HG03280 (cell line): ENCODE measurements around the gene CEP128.

Source experiments
- ATAC-seq: cut with Tn5 transposase; IDR thresholded peaks from one replicate; pipeline ENCODE4 v1.9.1; 2021; ENCODE audit warnings: mild to moderate bottlenecking, moderate library complexity; ENCODE audit not compliant: unreplicated experiment

The CEP128 gene

DNA sequence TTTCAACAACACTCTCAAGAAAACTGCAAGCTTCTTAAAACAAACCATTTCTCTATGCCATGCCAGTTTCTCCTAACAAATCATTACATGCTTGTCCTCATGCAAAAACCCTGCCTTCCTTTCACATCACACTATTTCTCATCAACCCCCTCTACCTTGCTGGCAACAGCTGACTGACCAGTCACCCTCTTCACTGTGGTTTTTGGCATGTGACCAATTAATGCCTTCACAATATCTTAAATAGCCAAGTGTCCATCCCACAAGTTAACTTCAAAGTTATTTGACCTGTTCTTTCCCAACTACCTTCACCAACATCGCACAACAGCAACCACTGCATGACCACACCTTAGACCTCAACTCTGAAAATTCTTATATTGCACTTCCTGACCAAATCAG, 159.6 kb downstream of the CEP128 start:
- no peak for ATAC-seq

DNA sequence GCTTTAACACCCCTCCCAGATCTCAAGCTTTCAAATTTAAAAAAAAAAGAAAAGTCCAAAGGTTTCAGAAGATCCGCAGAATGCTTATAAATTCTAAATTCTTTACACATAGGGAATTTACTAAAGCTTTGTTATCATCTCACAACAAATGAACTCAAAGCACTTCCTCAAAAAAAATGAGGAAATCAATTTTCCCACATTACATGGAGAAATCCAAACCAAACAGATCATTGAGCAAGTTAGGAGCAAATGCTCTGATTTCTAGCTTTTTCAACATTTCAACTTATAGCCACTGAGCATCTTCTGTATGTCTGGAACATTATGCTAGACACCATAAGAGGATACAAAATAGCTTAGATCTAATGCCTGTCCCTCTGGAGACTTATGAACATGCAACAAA, 161.0 kb downstream of the CEP128 start:
- ATAC-seq = no peak

DNA sequence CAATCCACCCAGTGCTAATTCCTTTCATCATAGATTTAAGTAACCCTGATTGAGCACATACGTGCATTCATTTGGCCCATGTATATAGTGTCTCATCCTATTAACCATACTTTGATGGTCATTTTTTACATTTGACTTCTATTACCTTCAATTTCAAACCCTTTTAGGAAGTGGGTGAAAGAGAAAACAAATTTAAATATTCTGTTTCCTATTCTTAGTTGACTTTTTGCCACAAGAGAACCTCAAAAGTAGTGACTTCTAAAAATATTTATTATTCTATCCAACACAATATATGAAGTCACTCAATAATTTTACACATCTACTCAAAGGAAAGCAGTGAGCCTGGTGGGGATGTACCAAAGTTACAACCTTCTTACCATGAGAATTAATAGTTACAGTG, 164.9 kb downstream of the CEP128 start:
- ATAC-seq = no peak

DNA sequence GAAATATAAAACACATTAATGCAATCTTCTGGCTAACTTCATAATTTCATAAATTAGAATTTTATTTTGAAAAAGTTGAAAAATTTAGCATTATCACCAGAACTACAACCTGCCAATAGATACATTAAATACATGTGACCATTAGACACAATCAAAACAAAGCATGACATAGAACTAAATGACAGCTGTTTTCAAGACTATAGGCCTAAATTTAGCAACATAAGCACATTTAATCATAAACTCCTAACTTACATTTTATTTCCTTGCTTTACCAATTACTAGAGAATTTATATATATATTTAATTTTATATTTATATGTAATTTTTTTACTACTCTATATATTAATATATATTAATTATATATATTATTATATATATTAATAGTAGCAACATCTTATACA, 165.4 kb downstream of the CEP128 start:
- ATAC-seq = no peak

DNA sequence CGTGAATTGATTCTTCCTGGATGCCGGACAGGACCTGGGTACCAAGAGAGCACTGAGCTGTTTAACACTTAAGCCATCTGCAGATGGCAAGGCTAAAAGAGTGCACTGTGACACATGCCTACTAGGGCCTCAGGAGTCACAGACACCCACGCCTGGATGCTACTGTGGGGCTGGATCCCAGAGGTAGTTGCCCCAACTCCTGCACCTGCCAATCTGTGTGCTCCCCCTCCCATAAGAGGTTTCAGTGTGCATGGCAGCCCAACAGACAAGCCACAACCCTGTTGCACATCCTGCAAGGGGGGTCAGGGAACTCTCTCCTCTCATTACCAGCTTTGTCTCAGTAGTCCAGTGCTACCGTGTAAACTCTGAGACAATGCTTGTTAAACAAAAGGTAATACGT, 169.0 kb downstream of the CEP128 start:
- ATAC-seq = no peak

DNA sequence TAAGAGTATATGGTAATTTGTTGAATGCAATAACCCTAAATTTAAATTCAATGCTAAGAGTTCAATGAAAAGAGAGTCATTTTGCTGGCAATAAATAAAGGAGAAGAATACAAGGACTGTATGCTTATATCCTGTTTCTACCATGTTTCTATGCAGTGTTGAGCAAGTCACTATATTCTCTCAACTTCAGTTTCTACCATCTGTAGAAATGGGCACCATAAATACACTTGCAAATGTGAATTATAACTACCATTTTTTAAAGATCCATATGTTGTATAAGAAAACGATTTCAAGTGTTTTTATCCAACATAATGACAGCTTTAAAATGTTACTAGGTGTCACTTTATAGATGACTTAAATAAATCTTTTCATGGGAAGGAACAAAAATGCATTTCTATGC, 170.3 kb downstream of the CEP128 start:
- ATAC-seq = no peak

DNA sequence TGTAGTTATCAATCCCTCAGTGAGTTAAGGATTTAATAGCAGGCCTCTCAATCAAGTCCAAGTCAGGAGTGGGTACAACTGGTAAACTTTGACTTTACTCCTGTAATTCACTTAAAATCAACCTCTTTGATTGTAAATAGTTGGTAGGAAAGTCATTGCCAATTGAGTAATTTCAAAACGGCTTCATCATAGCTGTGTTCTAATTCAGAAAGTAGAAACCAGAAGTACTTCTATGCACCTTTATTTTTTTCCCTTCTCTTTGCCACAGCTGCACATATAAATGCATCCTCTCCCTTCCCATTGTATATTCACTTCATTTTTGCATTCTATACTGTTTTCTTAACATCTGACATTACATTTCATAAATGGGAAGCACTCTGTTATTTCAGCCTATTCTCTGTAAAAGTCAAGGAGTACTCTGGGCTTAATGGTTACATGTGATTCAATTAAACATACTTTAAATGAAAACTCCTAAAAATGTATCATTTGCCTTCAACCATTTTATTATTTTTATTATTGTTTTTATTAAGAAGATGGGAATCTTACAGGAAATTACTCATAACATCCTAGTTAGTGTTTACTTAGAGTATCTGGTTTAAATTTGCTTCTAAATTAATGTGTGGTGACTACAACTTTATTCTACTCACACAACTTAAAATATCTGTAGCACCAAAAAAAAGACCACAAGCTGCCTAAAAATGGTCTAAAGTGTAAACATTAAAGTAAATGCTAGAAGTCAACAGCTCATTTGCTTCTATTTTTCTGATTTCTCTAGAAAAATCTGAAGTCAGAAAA, 171.2 kb downstream of the CEP128 start:
- no peak for ATAC-seq

DNA sequence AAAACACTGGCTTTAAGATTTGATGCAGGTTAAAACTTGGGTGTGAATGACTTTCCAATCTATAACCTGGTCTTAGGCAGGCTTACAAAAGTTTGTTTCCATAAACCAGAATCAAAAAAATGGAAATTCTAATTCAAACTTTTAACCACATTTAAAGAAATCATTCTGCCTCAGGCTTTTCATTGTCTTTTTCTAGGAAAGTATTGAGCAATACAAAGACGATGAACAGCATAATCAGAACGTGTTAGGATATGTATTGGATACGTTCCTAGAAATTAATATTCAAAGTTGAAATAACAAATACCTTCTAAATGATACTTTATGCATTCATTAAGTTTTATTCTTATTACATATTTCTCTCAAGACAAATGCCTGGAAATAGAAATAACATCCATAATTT, 172.9 kb downstream of the CEP128 start:
- ATAC-seq = no peak

DNA sequence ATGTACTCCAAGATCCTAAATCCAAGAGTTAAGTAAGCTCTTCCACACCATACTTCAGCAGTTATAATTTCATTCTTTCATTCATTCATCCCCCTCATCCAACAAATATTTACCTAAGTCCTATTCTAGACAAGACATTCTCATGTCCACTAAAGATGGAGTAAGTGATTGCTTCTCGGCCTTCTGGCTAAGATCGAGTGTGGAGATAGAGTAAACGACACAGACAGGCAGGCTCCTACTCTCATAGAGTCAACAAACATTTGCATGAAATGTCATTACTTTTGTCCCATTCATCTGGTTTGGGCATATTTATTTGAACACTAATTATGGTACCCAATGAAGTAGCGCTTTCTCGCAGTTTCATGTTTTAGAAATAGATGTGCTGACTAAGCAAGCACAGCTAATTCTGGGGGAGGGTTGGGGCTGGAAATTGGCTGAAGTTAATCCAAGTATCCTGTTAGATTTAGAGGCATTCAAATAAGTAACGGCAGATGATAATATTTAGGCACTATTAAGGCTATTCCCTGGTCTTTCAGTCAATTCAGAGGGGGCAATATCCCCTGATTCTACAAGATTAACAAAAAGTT, 176.5 kb downstream of the CEP128 start:
- no peak for ATAC-seq

DNA sequence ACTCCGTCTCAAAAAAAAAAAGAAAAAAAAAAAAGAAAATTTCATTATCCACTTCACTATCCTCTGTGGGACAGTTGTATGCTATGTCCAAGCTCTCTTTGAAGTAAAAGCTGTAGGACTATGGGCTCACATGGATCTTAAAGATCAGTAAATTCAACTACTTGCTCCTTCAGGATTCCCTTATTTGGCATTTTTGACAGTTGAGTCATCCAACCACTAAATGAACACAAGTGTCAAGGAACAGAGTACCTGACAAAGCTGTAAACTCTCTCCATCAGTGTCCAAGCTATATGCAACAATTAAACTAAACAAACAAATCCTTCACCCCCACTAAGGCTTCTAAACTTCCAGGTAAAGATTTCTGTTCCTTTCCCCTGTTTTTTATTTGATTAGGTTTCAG, 177.0 kb downstream of the CEP128 start:
- ATAC-seq = no peak

DNA sequence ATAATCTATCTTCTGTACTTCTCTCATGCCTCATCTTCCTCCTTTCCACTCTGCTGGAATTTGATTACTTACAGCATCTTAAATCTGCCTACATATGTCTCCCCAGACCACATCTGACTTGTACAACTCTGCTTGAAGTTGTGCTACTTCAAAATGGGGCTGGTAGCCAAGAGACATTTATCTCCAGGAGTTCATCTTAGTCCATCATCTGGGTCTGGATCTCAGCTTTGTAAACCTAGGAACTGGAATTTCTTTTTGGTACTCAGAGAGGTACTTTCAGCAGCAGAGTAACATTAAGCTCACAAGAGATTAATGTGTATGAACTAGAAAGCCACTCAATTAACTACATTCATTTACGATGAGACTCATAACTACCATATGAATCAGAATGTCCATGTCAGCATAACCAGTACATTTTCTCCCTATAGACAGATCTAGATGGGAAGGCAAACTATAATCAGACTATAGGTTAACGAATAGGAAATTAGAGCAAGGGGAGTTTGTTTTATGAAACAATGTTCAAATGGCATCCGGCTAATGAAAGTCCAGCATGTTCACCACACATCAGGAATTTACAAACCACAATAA, 178.8 kb downstream of the CEP128 start:
- no peak for ATAC-seq

DNA sequence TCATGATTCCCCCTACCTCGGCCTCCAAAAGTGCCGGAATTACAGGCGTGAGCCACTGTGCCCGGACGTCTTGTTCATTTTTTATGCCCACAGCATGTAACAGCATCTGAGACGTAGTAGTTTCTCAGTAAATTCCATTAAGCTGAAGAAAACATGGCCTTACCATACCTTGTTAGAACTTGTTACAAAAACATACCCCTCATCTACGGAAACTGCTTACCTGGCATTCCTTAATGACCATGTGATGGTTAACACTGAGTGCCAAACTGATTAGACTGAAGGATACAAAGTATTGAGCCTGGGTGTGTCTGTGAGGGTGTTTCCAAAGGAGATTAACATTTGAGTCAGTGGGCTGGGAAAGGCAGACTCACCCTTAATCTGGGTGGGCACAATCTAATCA, 186.8 kb downstream of the CEP128 start:
- ATAC-seq = no peak

DNA sequence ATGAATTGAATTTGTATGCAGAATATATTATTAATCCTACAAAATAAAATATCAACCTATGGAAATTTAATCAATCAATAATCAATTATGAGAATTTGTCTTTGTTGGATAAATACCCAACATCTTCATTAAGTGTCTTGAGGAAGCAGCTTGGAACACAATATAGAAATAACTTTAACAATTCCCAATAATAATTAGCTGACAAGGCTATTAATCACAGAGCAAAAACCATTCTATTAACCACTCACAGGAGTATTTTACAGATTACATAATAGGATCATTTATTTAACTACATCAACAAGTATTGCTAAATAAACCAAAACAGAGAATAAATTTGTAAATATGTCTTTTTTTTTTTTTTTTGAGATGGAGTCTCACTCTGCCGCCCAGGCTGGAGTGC, 190.3 kb downstream of the CEP128 start:
- ATAC-seq = no peak

DNA sequence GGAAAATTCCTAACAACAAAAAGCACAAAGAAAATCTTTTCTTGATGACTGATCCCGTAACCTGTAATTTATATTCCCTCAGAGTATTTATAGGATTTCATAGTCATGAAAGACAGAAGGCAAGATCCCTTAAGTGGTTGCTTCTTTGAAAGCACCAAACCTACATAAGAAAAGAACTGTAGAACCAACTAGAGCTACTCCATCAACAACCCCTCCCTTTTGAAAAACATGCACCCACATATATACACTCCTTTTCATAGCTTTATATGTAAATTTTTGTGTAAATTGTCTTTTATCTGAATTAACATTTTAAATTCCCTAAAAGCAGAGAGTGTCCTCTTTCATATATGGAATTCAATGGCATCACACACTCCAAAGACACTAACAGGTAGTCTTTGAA, 215.3 kb downstream of the CEP128 start:
- ATAC-seq = no peak

DNA sequence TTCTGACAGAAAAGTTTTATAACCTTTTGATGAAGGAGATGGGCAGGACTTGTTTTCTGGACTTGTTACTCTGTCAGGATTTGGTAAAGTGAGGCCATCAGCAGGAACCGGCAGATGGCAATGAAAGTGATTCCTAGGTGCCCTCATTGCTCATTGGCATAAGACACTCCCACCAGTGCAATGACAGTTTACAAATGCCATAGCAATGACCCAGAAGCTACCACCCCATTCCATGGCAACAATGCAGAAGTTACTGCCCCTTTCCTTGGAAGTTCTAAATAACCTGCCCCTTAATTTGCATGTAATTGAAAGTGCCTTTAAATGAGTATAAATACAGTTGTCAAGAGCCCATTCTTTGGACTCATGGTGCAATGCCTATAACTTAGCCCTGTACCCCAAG, 222.6 kb downstream of the CEP128 start:
- ATAC-seq = no peak

DNA sequence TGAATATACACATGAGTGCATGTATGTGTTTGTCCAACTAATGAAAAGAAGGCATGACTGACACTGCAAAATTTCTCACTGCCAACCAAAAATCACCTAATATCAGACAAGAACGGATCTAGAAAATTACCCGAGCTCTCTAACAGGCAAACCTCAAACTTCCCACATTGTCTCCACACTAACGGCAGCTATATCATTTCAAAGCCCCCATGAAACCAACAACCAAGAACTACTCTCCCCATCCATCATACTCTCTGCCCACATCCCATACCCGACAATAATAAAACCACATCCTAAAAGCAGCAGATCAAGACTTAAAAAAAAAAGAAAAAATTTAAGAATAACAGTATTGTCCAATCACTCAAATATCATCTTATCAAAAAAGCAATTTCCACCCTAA, 227.1 kb downstream of the CEP128 start:
- ATAC-seq = no peak

DNA sequence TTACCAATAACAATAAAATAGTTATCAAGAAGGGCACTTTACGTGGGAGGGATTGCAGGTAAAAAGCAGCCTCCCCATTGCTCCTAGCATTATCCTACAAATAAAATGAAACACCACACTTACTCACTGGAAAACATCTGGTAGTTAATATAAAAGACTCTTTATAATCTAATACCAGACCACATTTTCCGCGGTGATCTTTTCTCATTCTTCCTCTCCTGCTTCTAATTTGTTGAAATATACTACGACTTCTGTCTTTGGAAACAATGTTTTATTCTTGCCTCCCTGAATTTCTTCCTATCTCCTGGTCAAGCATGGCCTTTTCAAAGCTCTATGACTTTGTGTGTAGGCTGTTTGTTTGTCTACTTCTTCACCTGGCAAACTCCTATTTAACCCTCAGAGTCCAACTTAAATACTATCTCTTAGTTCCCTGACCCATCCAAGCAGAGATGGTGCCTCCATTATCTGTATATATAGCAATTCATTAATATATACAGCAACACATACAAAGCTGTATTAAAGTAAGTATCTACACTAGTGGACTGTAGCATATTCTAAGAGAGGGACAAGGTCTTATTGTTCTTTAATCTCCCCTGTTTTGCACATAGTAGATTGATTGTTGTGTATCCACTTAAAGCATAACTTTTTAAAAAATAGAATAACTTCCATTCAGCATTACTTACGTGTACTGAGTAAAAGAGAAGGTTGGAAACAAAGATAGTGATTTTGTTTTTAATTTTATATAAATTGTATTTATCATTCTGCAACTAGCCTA, 228.3 kb downstream of the CEP128 start:
- ATAC-seq = no peak

DNA sequence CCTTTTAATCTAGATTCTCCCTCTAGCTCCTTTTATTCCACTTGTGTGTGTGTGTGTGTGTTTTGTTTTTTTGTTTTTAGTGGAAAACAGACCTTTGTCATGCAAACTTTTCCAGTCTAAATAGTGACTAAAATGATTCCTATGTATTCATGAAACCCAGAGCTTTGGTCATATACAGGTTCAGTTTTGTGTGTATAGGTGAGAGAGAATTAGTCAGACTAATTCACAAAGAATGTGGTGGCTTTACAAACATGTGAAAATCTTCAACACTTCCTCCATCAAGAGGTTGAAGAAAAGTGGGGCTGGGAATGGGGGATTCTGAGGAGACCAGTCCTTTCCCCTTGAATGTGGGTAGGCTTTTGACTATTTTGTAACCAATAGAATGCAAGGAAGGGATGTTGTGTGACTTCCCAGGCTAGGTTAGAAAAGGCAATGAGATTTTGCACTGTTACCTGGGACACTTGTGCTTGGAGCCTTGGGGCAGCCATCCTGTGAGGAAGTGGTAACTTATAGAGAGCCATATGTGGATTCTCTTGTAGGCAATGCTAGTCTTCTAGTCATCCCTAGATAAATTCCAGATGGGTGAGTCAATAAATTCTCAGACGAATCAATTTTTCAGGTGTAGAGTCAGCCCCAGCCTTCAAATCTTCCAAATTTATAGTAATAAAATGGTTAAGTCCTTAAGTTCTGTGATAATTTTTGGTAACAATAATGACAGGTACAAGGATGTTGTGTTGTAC, 236.1 kb downstream of the CEP128 start:
- ATAC-seq = no peak

DNA sequence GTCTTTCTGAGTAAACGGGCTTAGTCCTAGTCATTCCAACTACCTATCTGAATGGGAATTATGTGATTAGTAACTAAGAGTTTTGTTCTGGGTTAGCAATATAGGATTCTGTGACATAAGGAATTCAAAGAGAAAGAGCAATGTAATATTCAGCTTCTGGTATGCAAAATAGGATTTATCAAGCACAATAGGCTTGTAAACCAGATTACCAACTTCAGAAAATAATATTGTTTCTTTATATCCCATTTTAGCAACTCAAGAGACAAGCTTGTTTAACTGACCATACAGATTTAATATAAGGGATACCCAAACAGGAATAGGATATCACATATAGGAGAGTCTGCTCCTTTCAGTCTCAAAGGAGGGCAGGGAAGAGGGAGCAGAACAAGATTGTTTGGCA, 240.9 kb downstream of the CEP128 start:
- no peak for ATAC-seq

DNA sequence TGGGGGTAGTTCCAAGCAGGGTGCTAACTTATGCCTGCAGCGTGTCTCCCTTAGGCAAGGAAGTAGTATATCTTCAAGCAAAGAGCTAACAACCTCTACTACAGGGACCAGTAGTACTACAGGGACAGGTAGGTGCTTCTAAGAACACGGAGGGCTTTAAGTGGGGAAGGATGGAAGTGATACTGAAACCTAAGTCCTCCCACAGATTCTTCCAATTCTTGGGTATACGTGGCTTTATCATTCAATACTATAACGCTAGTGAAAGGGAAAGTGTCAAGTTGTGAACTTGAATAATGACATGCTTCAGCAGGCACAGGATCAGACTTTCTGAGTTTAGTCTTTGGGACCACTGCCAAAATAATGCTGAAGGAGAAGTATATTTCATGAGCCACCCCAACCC, 241.7 kb downstream of the CEP128 start:
- no peak for ATAC-seq

DNA sequence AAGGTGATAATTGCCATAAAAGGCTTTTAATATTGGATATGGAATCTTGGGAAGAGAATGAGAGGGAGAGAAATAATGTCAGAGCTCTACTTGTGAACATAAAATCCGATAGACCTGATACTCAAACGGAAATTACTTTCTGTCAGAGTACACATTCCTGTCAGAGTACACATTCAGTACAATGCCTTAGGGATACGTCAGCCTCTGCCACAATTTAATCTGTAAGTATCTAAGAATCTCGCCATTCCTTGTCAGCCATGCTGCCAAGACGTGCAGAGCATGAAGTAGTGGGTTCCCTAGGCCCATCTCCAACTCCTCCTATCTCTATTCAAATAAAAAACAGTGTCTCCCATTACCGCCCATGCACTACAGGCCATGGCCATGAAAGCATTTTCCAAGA, 242.6 kb downstream of the CEP128 start:
- ATAC-seq = no peak
